NCI-H1694 treated with DMSO at 0.1 percent for 48 hours (cell line): ENCODE measurements around the gene RGS6.
"Not testable (repeated sequence)": the region's sequence is repeated elsewhere in the genome, so short reads cannot be mapped to it uniquely, and the experiment has no call there.

Source experiments
- DNase-seq: peaks from one replicate; lab custom pipeline; 2025; lab: John Stamatoyannopoulos, UW

RGS6 gene

DNA sequence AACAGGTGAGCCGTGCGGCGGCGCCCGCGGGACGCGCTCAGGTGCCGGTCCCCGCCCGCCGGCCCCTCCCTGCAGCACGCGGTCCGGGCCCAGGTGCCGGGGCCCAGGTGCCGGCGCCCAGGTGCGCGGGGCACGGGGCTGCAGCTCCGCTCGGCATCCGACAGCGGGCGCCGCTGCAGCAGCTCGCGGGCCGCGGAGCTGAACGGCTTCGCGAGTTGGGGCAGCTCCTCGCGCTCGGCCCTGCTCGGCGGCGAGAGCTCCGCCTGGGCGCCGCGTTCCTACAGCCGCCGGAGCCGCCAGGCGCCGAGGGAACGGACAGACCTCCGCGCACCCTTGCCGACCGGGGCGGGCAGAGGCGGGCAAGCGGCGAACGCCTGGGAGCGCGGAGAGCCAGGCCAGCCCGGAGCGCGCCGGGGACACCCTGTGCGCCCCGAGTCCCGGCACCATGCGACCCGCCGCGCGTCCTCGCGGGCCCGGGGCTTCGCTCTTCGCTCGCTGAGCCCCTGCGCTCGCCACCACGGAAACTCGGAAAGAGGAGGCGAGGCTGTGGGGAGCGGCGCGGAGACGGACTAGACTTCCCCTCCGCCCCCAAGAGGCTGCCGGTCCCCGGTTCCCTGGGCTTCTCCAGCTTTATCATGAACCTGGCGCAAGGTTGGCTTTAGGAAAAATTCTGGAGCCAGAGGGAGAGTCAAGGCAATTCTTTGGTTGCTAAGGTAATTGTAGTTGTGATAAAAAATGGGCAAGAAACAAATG, at the start of gene RGS6:
Gene RGS6 (plus strand): TSS at position 201 of the 753 bp plus-strand sequence.
- DNase-seq = peak; percentile 14

DNA sequence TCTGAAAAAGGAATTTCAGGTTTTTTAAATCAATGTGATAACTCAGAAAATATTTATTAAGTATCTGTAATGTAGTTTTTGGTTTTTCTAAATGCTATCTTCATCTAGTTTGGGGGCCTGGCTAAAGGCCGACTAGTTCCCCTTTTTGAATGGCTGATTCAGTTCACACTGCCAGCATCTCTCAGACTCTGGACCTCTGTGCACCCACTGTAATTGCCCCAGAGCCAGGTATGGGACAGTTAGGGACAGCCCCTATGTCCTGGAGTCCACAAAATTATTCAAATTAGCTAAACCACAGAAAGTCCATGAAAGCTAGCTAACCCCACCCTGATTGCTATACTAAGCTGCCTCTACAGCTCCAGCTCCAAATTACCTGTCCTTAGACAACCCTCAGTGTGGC, 49.1 kb upstream of the RGS6 start:
- DNase-seq = no peak

DNA sequence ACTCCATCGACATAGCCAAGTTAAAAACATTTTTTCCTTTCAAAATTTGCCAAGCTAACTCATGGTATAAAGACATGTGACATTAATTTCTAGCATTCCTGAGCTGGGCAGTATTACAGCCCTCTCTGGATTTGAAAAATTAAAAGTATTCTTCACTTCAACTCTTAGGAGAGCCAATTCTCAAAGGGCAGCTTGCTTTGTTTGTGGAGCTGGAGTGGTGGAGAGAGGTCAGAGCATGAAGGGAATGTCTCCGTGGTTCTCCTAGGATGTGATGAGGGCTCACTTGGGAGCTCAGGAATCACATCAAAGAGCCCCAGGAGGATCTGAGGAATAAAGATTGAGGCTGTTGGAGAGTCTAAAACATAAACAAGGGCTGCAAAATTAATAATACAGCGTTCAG, 46.9 kb upstream of the RGS6 start:
- no peak for DNase-seq

DNA sequence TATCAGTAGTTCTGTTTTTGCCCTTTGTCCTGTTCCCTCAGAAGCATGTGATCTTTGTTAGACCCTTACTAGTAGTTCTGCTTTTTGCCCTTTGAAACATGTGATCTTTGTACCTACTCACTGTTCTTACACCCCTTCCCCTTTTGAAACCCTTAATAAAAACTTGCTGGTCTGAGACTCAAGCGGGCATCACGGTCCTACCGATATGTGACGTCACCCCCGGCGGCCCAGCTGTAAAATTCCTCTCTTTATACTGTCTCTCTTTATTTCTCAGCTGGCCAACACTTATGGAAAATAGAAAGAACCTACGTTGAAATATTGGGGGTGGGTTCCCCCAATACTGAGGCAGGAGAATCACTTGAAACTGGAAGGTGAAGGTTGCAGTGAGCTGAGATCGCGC, 44.4 kb upstream of the RGS6 start:
- DNase-seq = not testable (repeated sequence)

DNA sequence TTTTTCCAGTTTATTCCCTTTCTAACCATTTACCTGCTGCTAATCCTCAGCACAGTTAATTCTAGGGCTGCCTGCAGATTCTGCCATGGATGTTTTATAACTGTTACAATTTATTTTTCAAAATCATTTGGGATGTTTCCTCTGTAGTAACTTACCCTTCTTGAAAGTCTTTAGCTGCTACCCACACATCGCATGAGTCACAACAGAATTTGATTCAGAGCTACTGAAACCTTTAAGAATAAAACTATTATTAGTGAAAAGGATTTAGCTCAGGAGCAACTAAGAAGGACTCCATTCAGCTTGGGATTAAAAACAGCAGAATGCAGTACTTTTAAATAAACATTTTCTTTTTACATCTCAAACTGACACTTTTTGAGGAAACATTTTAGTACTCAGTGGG, 41.7 kb upstream of the RGS6 start:
- no peak for DNase-seq

DNA sequence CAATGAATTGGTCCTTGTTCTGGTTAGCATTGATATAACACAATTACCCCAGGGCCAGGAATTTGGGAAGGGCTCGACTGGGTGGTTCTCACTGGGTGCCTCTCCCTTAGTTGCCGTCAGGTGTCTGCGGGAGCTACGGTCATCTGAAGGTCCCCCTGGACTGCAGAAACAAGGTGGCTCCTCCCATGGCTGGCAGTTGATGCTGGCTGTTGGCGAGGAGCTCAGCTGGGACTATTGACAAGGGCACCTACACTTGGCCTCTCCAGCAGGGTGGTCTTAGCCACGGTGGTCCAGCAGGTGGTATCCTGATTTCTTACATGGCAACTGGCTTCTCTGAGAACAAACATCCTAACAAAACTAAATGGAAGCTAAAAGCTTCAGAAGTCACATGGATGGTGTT, 41.0 kb upstream of the RGS6 start:
- no peak for DNase-seq

DNA sequence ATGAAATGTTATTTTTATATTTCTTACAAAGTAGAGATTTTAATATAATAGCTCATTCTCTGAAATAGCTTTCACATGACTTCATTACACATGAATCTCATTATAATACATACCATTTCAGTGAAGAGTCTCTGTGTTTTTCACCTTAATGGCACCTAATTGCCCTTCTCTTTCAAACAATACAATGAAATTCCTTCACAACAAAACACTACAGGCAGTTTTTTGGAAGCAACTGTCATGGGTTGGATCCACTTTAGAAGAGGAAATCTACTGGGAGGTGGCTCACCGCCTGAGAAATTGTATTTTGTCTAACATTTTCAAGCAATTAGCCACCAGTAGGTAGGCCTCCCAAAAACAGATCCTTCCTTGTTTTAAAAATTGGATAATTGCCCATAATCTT, 40.3 kb upstream of the RGS6 start:
- DNase-seq = no peak

DNA sequence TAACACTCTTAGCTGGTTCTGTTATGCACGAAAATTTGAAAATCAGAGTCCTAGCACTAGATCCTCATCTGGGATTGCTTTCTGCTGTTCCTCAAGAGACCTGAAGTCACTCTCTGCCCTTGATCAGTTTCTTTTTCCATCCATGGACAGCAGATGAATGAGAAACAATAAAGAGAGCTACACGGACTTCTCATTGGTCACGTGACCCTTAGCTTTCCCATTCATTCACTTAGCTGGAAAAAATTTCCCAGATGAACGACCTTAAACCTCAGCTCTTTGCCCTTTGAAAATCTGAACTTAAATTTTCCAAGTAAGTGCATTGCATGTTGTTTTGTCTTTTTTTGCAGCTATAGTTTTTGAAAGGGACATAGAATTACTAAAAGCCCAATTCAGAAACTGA, 27.2 kb upstream of the RGS6 start:
- no peak for DNase-seq

DNA sequence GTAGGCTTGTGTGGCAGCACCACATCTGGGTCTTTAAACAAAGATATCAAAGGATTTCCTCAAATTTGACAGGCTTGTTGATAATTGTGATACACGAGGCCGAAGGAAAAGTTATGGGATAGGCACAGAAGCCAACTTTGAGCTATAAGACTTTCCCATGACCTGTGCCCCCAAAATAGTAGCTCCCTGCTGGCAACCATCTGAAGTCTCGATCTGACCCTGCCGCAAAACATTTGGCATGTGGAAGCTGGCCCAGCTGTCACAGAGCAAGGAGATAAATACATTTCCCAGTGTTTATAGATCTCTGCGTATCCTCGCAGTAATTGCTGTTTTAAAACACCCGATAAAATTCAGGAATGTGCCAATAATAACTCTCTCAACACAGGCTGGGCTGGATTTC, 26.4 kb upstream of the RGS6 start:
- DNase-seq = no peak

DNA sequence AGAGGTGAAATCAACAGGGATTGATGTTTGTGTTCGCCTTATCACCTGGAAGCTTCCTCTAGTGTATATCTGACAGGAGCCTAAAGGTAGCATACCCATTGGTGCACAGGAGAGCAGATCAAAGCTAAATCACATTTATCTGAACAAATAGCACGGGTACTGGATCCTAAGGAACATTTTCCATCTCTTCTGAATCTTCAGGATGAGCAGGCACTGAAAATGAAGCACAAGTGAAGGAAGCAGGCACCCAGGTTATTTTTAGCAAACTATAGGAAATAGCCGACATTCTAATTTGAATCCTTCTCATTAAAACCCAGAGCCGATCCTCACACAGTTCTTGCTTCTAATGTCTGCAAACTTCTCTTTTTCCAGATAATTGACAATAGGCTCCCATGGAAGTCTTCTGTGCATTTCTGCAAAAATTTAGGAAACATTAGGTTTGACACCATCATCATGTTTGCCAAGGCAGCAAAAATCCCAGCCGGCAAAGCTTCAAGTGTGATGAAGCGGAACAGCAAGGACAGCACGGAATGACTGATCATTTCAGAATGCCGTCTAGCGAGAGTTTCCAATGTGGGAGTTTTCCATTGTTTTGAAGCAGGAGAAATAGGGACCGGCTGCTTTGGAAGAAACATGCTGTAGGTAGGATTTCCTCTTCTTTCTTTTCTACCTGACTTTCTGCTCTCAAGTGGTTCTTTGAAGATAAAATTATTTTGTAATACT, 24.3 kb upstream of the RGS6 start:
- DNase-seq = no peak

DNA sequence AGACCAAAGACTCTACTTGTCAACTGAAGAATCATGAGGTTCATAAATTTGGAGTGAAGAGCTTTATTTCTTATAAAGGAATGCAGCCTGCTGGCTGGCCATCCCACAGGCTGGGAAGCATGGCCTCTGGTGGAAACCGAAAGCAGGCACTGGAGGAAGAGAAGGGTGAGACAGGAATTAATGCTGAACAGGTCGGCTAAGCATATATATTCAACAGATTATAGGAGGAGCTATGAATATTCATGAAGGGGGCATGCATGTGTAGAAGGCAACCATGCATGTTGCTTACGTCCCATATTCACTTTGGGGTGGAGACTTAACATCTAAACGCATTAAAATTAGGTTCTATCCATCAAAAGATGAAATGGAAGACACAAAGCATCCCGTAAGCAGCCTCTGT, 20.6 kb upstream of the RGS6 start:
- no peak for DNase-seq

DNA sequence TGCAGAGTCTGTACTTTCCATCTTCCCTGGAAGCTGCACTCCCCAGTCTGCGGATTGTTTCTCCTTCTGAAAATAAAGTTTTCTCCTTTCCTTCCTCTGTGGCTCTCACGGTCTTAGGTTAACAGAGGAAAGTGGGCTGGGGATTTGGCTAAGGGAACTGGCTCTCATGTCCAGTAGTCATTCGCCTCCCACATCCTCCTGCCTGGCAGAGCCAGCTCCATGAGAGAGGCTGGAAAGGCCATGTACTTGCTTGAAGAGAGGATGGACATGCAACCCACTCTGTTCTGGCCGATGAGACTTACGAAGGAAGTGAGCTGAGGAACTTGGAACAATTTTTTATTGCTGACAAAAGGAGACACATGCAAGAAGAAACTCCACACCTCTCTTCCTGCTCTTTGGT, 18.9 kb upstream of the RGS6 start:
- DNase-seq = no peak

DNA sequence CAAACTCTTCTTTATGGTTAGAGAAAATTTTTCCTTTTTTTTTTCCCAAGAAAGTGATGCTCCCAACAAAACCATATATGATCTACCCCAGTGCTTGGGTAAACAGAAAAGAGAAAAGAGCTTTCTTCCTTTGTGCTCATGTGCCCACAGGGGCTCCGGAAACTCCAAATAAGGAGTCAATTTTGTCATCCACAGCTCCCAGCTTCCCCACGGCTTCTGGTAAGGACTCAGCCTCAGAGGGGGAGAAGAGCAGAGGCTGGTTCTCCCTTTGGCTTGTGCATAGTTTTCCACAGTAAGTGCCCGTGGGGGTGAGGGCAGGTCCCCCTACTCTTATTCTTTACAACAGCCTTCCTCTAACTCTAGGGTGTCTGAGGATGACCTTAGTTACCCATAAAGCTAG, 13.3 kb upstream of the RGS6 start:
- no peak for DNase-seq

DNA sequence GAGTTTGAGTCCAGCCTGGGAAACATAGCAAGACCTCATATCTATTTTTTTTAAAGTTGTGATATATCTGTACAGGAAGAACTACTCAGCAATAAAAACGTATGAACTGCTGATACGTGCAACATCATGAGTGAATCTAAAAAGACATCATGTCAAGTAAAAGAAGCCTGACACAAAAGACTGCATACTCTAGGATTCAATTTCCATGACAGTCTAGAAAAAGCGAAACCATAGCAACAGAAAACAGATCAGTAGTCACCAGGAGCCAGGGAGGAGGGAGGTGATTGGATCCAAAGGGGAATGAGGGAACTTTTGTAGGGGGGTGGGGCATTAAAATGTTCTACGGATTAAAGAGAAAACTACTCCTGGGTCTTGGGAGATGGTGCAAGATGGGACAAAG, 8.7 kb upstream of the RGS6 start:
- no peak for DNase-seq

DNA sequence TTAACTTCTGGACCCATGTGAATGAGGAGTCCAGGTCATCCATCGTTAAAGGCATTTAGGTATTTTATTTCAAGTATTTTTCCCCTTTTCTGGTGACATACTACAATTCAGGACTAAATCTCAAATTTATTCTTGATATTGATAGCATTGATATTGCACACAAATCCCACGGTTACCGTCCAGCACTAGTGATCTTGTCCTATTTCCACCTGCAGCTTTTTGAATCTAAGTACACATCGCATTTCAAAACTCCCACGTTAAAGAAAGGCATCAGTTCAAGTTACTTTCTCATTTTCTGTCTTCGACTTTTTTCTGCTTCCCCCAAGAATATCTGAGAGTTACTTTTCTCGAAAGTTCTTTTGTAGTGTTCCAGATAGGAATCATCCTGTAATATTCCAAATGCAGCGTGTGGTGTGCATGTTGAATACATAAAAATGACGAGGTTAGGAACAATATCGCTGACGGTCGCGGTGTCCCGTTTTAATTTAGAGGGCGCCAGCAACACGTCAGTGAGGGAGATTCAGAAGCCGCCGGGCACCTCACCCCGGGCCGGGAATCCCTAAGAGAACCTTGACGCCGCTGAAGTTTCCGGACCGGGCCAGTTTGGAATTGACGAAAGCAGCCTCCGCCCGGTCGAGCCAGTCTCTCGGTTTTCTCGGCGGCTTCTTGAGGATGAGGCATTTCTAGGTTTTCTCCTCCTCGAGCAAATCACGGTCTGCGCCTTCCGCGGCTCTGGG, 569 bp upstream of the RGS6 start:
- DNase-seq = no peak

DNA sequence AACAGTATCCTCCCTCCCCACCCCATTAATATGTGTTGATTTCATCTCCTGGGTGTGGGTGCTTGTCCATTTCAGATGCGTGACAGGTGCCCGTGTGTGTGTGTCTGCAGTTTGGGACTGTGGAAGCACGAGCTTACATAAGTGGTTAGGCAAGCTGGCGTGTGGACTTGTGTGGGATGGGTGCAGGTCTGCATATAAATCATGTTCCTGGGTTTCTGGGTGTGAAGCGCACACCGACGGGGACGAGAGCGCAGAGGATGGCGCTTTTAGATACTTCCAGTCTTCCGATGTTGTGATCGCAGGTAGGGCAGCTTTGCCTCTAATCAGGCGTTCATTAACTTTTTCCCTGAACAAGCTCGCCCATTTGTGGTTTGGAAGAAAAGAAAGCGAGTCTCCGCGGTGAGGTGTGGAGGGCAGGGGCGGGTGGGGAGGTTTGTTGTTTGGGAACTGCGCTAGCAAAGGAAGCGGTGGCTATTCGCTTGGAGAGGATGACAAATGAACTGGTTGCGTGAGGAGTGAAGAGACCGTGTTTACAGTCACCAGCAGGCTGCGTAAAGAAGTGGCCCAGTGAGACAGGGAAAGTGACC, 865 bp downstream of the RGS6 start:
- DNase-seq = no peak

DNA sequence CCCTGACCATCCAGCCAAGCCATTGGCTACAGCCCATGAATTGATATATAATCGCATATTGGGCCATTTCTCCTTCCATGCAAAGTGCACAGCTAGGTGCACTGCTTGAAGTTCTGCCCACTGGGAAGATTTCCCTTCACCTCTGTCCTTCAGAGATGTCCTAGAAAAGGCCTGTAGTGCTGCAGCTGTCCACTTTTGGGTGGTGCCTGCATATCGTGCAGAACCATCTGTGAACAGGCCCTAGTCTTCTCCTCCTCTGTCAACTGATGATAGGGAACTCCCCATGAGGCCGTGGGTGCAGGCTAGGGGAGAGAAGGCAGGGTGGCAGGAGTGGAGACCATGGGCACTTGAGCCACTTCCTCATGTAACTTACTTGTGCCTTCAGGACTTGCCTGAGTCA, 6.0 kb downstream of the RGS6 start:
- not testable (repeated sequence) for DNase-seq

DNA sequence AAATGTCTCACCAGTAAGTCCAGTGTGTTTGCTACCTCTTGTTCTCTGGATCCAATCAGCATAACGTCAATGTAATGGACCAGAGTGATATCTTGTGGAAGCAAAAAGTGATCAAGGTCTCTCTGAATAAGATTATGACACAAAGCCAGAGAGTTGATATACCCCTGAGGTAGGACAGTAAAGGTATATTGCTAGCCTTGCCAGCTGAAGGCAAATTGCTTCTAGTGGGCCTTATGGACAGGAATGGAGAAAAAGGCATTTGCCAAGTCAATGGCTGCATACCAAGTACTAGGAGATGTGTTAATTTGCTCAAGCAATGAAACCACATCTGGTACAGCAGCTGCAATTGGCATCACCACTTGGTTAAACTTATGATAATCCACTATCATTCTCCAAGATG, 7.1 kb downstream of the RGS6 start:
- not testable (repeated sequence) for DNase-seq

DNA sequence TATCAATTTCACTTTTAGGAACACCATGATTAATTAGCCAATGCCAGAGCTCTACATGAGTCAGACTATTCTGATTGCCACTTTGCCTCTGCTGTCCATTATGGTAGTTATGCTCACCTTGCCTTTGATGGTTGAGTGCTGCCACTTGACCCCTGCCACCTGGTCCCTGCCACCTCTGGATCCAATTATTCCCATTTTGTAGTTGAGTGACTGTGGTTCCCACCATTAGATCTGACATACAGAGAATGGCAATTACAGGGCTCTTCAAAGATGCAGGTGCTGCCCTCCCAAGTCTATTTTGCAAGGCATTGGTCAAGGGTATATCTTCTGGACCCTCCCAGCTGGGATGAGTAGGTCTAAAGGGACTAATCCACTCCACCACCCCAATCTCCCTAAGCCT, 8.3 kb downstream of the RGS6 start:
- not testable (repeated sequence) for DNase-seq

DNA sequence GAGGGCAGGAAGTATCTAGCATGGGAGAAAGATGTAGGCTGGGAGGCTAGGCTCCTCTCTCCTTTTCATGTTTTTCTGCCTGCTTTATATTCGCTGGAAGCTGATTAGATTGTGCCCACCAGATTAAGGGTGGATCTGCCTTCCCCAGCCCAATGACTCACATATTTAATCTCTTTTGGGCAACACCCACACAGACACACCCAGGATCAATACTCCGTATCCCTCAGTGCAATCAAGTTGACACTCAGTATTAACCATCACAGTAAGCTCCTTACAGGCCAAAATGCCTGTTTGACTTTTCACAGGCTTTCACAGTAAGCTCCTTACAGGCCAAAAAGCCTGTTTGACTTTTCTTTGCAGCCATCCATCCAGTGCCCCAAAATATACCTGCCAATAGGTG, 9.4 kb downstream of the RGS6 start:
- DNase-seq = not testable (repeated sequence)

DNA sequence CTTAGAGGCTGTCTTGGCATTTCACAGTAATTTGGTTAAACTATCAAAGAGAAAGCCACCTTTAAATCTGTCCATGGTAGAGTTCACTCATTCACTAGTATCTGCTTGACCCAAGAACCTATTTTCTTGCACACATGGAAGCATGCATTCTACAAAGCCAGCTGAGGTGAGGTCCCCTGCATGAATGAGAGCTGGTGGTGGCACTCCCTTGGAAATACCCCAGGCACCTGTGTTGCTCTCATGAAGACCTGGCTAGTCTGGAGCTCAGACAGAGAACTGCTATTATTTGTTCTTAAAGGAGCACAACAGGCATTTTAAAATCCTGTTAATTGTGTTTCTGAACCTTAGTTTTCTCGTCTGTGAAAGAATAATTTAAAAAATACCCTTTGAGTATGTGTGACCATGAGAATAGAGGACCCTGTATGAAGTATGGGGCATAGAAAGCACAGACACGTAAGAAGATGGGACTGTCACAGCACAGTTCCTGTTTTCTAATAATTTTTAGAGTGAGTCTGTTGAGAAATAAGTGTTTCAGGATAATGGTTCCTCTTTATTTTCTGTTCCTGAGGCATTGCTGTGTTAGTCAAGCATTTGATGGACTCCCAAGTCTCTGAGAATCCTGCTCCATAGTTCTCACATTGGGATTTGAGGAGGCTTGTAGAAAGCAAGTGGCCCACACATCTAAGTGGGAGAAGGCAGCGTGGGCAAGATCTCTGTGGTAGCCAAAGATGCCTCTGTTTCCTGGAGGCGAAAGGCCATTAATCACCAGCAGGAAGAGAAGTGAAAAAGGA, 10.9 kb downstream of the RGS6 start:
- DNase-seq = no peak

DNA sequence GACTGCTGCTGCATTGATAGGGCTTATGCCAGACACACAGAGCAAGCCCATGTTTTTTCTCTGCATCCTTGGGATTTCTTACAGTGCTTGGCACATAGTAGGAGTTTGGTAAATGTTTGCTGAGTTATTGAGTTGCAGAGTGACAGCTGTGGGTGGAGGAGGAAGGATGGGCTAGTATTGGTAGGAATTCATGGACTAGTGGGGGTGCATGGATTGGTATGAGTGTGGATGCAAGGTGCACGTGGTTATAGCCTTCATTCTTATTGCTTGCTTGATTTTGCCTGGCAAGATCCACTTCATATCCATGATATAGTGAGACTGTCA, 11.4 kb downstream of the RGS6 start:
- no peak for DNase-seq
